HG03457 (cell line): ENCODE data around the gene SGTA.
A peak's percentile ranks its signal among the peaks of the same experiment; 100 is the strongest.
"Not testable (repeated sequence)": the region's sequence is repeated elsewhere in the genome, so short reads cannot be mapped to it uniquely, and the experiment has no call there.

Experiments
- ATAC-seq: cut with Tn5 transposase; IDR thresholded peaks from one replicate; pipeline ENCODE4 v1.9.1; 2021; ENCODE audit warnings: moderate number of reproducible peaks; ENCODE audit not compliant: unreplicated experiment

Gene SGTA

GRCh38 chr19:2782936-2783780 is at the start of gene SGTA:
SGTA (minus strand) TSS chr19:2783273; CDS start chr19:2769068, 14,205 bp downstream.
- peak; percentile 56 for ATAC-seq

GRCh38 chr19:2827840-2828489 is 44.9 kb upstream of the SGTA start:
- ATAC-seq, result no peak

GRCh38 chr19:2827022-2827421 is 43.9 kb upstream of the SGTA start:
- no peak for ATAC-seq

GRCh38 chr19:2824129-2824528 is 41.1 kb upstream of the SGTA start:
- ATAC-seq, result no peak

GRCh38 chr19:2823646-2824045 is 40.6 kb upstream of the SGTA start:
- ATAC-seq, result no peak

GRCh38 chr19:2822846-2823245 is 39.8 kb upstream of the SGTA start:
- ATAC-seq, result no peak

- ATAC-seq, result peak; percentile 11
These were observed 37.1 kb upstream of the SGTA start for GRCh38 chr19:2820112-2820702.

- ATAC-seq, result peak; percentile 63
These were observed 36.6 kb upstream of the SGTA start, which contains the start of gene ZNF554 for GRCh38 chr19:2819540-2820111. ZNF554 (plus strand) TSS chr19:2819868; CDS start chr19:2820072, 204 bp downstream.

GRCh38 chr19:2817237-2817829 is 34.3 kb upstream of the SGTA start:
- not testable (repeated sequence) for ATAC-seq

- ATAC-seq, result no peak
These were observed 33.6 kb upstream of the SGTA start for GRCh38 chr19:2816641-2817040.

- ATAC-seq, result no peak
These were observed 32.9 kb upstream of the SGTA start for GRCh38 chr19:2815923-2816322.

- ATAC-seq, result no peak
These were observed 32.1 kb upstream of the SGTA start for GRCh38 chr19:2815191-2815614.

GRCh38 chr19:2814426-2814825 is 31.4 kb upstream of the SGTA start:
- ATAC-seq, result no peak

GRCh38 chr19:2813235-2814160 is 30.4 kb upstream of the SGTA start:
- no peak for ATAC-seq

GRCh38 chr19:2812414-2813234 is 29.6 kb upstream of the SGTA start:
- ATAC-seq, result no peak

- no peak for ATAC-seq
These were observed 28.8 kb upstream of the SGTA start for GRCh38 chr19:2811735-2812413.

- ATAC-seq, result no peak
These were observed 28.2 kb upstream of the SGTA start for GRCh38 chr19:2811221-2811722.
